Measurements from ENCODE around the gene NUP210. TPM values are rescaled to one million over a fixed set of nuclear protein-coding genes. Genes with fewer than 3 reads are reported as not detected.

The NUP210 gene
- total and polyA plus RNA-seq, 2 experiments from 2014 or later: 23.7 to 41.9 TPM

GRCh38 chr3:13300546-13301285 lies 119.4 kb downstream of the NUP210 start:
- Histone ChIP-seq H3K27ac (no peak overlapping the region), H3K36me3 (no peaks in the 10 kb centered on the region)
- no peak for TF ChIP-seq CTCF (IDR thresholded peaks at IDR 0.05; ENCODE audit: low read depth, low read length)

GRCh38 chr3:13299531-13300155 lies 120.5 kb downstream of the NUP210 start:
- Histone ChIP-seq H3K36me3 (no peaks in the 10 kb centered on the region), H3K4me3 (no peak overlapping the region), H3K27ac (no peak overlapping the region), H3K4me1 (ENCODE audit: low read depth) (peaks cover 6% of the 10 kb centered on the region), H3K27me3 (no peaks in the 10 kb centered on the region), H3K9me3 (ENCODE audit: low read depth) (no peaks in the 10 kb centered on the region)
- TF ChIP-seq CTCF (IDR thresholded peaks at IDR 0.05; ENCODE audit: low read depth, low read length): no peak
- DNase-seq (ENCODE audit: low read depth in 1 of 2, low spot score in 1 of 2): no peak

More at GRCh38 chr3:13300546-13301285, 119.4 kb downstream of the NUP210 start:
- H3K4me1 ChIP-seq (ENCODE audit: low read depth): peaks cover 6% of the 10 kb centered on the region
- no peak for DNase-seq (ENCODE audit: low read depth in 1 of 2, low spot score in 1 of 2)
- H3K4me3 ChIP-seq: no peak overlapping the region
- no peaks in the 10 kb centered on the region for H3K9me3 ChIP-seq (ENCODE audit: low read depth)
- no peaks in the 10 kb centered on the region for H3K27me3 ChIP-seq

DNA sequence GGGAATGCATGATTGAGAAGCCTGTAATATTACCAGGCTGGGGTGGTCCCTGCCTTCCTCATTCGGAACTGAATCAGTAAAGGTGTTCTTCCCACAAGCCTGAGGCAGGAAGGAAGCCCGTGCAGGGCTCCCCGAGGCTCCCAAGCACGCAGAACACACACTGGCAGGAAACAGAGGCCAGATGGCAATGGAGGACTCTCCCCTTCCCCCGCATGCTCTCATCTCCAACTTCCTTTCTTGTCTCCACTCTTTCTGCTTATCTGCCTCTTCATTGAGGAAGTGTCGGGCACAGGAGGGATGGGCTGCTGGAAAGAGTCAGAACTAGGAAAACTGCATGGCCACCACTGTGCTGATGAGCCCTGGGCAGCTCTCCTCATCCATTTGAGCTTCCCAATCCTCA lies 123.5 kb downstream of the NUP210 start:
- no peak overlapping the region for H3K4me3 ChIP-seq
- no peak overlapping the region for H3K27ac ChIP-seq
- H3K9me3 ChIP-seq (ENCODE audit: low read depth): no peaks in the 10 kb centered on the region

GRCh38 chr3:13294442-13295351 lies 125.4 kb downstream of the NUP210 start:
- TF ChIP-seq CTCF (IDR thresholded peaks at IDR 0.05; ENCODE audit: low read depth, low read length): no peak
- H3K27me3 ChIP-seq: no peaks in the 10 kb centered on the region
- peaks cover 6% of the 10 kb centered on the region for H3K4me1 ChIP-seq (ENCODE audit: low read depth)
- no peaks in the 10 kb centered on the region for H3K9me3 ChIP-seq (ENCODE audit: low read depth)
- no peaks in the 10 kb centered on the region for H3K36me3 ChIP-seq
- DNase-seq (ENCODE audit: low read depth in 1 of 2, low spot score in 1 of 2): no peak
- no peak overlapping the region for H3K27ac ChIP-seq
- no peak overlapping the region for H3K4me3 ChIP-seq

More for the DNA sequence above, 123.5 kb downstream of the NUP210 start:
- Histone ChIP-seq H3K4me1 (ENCODE audit: low read depth) (peaks cover 6% of the 10 kb centered on the region), H3K27me3 (no peaks in the 10 kb centered on the region), H3K36me3 (no peaks in the 10 kb centered on the region)
- no peak for TF ChIP-seq CTCF (IDR thresholded peaks at IDR 0.05; ENCODE audit: low read depth, low read length)
- no peak for DNase-seq (ENCODE audit: low read depth in 1 of 2, low spot score in 1 of 2)

DNA sequence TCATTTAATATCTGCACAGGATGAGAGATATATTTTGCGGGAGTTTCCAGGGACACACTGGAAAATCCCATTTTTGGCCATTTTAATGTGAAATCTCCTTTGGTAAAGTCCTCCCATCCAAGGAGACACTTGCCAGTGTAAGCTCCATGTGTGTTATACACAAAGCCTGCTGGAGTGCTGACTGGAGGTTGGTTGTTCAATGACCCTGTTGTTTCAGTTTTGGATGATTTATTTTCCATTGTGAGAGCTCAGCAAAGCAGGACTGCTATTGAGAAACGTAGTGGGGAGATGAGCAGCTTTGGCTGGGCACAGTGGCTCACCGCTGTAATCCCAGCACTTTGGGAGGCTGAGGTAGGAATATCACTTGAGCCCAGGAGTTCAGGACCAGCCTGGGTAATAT lies 127.7 kb downstream of the NUP210 start:
- Histone ChIP-seq H3K4me1 (ENCODE audit: low read depth) (peaks cover 6% of the 10 kb centered on the region), H3K27me3 (no peaks in the 10 kb centered on the region), H3K4me3 (no peak overlapping the region), H3K9me3 (ENCODE audit: low read depth) (no peaks in the 10 kb centered on the region), H3K27ac (no peak overlapping the region), H3K36me3 (no peaks in the 10 kb centered on the region)
- DNase-seq (ENCODE audit: low read depth in 1 of 2, low spot score in 1 of 2): no peak
- TF ChIP-seq CTCF (IDR thresholded peaks at IDR 0.05; ENCODE audit: low read depth, low read length): no peak

Data from cardiac muscle cell (in vitro differentiated cells and primary cell).